Ectodermal cell (in vitro differentiated cells): ENCODE data around the gene CD99L2.

ENCODE experiments used
- H3K27ac ChIP-seq: 2 replicates; pipeline ENCODE4 v1.7.0; 2013; ENCODE audit warnings: mild to moderate bottlenecking, low read depth, low read length; ENCODE audit not compliant: insufficient read depth, poor library complexity, severe bottlenecking
- H3K27me3 ChIP-seq: 2 replicates; pipeline ENCODE4 v1.7.0; 2013; ENCODE audit warnings: mild to moderate bottlenecking, low read length; ENCODE audit not compliant: insufficient read depth, control insufficient read depth, poor library complexity, severe bottlenecking
- H3K36me3 ChIP-seq: one replicate; pipeline ENCODE4 v1.7.0; 2013; ENCODE audit warnings: low read length; ENCODE audit not compliant: control insufficient read depth, insufficient read depth
- H3K4me1 ChIP-seq: one replicate; pipeline ENCODE4 v1.7.0; 2013; ENCODE audit warnings: low read length; ENCODE audit not compliant: control insufficient read depth, insufficient read depth
- H3K4me3 ChIP-seq: 2 replicates; pipeline ENCODE4 v1.7.0; 2013; ENCODE audit warnings: low read depth, low read length, control low read depth; ENCODE audit not compliant: insufficient read depth
- H3K9me3 ChIP-seq: 2 replicates; pipeline ENCODE4 v1.7.0; 2013; ENCODE audit warnings: mild to moderate bottlenecking, low read length, moderate library complexity; ENCODE audit not compliant: control insufficient read depth
- WGBS, 2 experiments: methylation state at CpG; one replicate each; pipeline ENCODE4 v1.1.7; 2013; ENCODE audit warnings: missing lambda C conversion rate in 2 of 2; 5-methylcytosine and 5-hydroxymethylcytosine counted together

CD99L2 gene

DNA sequence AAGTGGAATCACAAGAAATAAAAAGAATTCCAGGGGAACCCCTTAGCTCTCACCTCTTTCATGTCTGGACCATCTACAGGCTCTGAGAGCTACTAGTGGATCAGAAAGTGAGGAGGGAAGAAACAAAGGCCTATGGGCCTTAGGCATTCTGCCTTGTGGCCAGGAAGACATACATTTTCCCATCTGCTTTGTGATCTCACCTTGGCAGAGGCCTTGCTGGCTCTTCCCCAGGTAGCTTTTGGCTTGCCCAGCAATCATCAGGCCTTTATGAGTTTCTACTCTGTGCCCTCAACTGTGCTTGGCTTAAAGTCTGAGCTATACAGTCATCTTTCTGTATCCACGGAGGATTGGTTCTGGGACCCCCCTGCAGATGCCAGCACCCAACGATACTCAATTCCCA, 28.3 kb upstream of the CD99L2 start:
- H3K4me1 ChIP-seq: no peaks in the 10 kb centered on the region
- H3K27me3 ChIP-seq: no peaks in the 10 kb centered on the region
- no peaks in the 10 kb centered on the region for H3K36me3 ChIP-seq
- WGBS, 2 experiments: 86 to 98% methylated on average over 1 to 2 of the region's 2 CpGs
- no peaks in the 10 kb centered on the region for H3K9me3 ChIP-seq
- no peak overlapping the region for H3K27ac ChIP-seq
- no peak overlapping the region for H3K4me3 ChIP-seq

DNA sequence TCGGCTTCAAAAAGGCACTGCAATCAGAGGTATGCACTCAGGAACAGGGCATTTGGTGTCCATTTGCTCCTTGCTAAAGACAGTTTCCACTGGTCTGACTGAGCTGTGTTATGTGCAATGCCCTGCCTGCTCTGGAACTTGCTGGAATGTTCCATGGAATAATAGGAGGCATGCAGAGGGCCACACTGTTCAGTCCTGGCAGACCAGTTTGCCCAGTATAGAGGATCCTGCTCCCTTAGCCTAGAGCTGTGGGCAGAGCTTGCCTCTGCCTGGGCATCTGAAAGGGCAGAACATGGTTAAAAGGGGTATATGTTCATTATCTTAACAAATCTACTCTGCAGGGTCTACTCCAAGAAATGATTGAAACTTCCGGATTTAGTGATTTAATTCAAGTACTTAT, 27.8 kb upstream of the CD99L2 start:
- Histone ChIP-seq H3K9me3 (no peaks in the 10 kb centered on the region), H3K36me3 (no peaks in the 10 kb centered on the region), H3K4me1 (no peaks in the 10 kb centered on the region), H3K27ac (no peak overlapping the region), H3K4me3 (no peak overlapping the region), H3K27me3 (no peaks in the 10 kb centered on the region)
- 91 to 99% methylated on average over 1 to 2 of the region's 2 CpGs for WGBS, 2 experiments

DNA sequence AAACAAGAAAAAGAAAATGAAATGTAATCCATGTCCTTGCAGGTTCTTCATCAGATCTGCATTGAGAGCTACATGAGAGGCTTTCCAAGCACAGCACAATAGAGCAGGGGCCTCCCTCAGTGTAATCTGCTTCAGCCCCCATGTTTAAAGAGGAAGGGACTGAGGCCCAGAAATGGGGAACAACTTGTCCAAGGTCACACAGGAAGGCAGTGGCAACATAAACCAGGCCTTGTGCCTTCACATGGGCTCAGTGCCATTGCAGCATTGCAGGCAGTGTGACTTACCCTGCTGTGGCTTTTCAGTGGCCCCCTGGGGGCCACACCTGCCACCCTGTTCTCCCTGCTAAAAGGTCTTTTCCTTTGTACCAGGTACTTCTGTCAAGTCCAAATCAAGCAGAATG, 20.9 kb upstream of the CD99L2 start:
- H3K4me3 ChIP-seq: no peak overlapping the region
- H3K36me3 ChIP-seq: no peaks in the 10 kb centered on the region
- no peaks in the 10 kb centered on the region for H3K9me3 ChIP-seq
- no peak overlapping the region for H3K27ac ChIP-seq
- no peaks in the 10 kb centered on the region for H3K4me1 ChIP-seq
- H3K27me3 ChIP-seq: no peaks in the 10 kb centered on the region

DNA sequence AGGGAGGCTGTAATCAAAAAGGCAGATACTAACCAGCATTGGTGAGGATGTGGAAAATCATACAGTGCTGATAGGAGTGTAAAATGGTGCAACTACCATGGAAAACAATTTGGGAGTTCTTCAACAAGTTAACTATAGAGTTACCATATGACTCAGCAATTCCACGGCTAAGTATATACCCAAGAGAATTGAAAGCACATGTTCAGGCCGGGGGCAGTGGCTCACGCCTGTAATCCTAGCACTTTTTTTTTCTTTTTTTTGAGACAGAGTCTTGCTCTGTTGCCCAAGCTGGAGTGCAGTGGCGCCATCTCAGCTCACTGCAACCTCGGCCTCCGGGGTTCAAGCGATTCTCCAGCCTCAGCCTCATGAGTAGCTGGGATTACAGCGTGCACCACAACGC, 15.0 kb upstream of the CD99L2 start:
- 95 to 97% methylated on average over 9 of the region's 9 CpGs for WGBS, 2 experiments
- Histone ChIP-seq H3K9me3 (no peaks in the 10 kb centered on the region), H3K4me1 (no peaks in the 10 kb centered on the region), H3K27ac (no peak overlapping the region), H3K27me3 (no peaks in the 10 kb centered on the region), H3K36me3 (no peaks in the 10 kb centered on the region), H3K4me3 (no peak overlapping the region)

DNA sequence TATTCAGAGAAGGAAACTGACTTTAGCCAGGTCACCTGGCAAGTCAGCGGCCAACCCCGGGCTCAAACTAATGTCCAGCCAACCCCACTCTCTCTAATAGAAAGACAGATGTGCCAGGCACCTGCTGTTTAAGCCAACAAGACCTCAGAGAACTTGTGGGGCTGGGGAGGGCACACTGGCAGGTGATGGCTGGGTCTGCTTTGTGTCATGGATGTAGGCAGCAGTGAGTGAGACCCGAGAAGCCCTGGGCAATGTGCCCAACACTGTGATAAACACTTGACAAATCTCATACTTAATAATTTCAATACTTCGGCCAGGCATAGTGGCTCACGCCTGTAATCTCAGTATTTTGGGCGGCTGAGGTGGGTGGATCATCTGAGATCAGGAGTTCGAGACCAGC, 9.0 kb upstream of the CD99L2 start:
- no peaks in the 10 kb centered on the region for H3K27me3 ChIP-seq
- WGBS, 2 experiments: 77 to 79% methylated on average over 7 of the region's 7 CpGs
- no peaks in the 10 kb centered on the region for H3K9me3 ChIP-seq
- H3K4me1 ChIP-seq: peaks cover 5% of the 10 kb centered on the region
- no peaks in the 10 kb centered on the region for H3K36me3 ChIP-seq
- H3K4me3 ChIP-seq: no peak overlapping the region
- no peak overlapping the region for H3K27ac ChIP-seq

DNA sequence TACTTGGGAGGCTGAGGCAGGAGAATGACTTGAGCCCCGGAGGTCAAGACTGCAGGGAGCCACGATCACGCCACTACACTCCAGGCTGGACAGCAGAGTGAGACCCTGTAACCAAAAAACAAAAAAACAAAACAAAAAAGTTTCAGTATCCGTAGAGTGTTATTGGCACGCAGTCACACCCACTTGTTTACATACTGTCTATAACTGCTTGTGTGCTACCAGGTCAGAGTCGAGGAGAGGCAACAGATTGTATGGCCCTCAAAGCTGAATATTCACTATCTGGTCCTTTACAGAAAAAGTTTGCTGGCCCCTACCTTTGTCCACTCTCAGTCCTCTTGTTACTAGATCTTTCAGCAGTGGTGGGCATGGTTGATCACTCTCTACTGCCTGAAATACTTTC, 8.2 kb upstream of the CD99L2 start:
- Histone ChIP-seq H3K4me3 (no peak overlapping the region), H3K27ac (no peak overlapping the region), H3K4me1 (peaks cover 7% of the 10 kb centered on the region), H3K9me3 (no peaks in the 10 kb centered on the region), H3K27me3 (no peaks in the 10 kb centered on the region), H3K36me3 (no peaks in the 10 kb centered on the region)
- WGBS, 2 experiments: 77 to 83% methylated on average over 6 of the region's 6 CpGs

GRCh38 chrX:150905293-150905692, 6.8 kb upstream of the CD99L2 start:
- 90 to 95% methylated on average over 3 of the region's 3 CpGs for WGBS, 2 experiments
- Histone ChIP-seq H3K27me3 (peaks cover under 1% of the 10 kb centered on the region), H3K4me3 (no peak overlapping the region), H3K4me1 (peaks cover 7% of the 10 kb centered on the region), H3K27ac (no peak overlapping the region), H3K36me3 (no peaks in the 10 kb centered on the region), H3K9me3 (no peaks in the 10 kb centered on the region)

GRCh38 chrX:150903110-150903508, 4.6 kb upstream of the CD99L2 start:
- Histone ChIP-seq H3K27ac (no peak overlapping the region), H3K36me3 (no peaks in the 10 kb centered on the region), H3K9me3 (no peaks in the 10 kb centered on the region), H3K27me3 (peaks cover 11% of the 10 kb centered on the region), H3K4me3 (no peak overlapping the region), H3K4me1 (peaks cover 7% of the 10 kb centered on the region)
- 16 to 23% methylated on average over 6 of the region's 6 CpGs for whole genome bisulfite sequencing, 2 experiments

DNA sequence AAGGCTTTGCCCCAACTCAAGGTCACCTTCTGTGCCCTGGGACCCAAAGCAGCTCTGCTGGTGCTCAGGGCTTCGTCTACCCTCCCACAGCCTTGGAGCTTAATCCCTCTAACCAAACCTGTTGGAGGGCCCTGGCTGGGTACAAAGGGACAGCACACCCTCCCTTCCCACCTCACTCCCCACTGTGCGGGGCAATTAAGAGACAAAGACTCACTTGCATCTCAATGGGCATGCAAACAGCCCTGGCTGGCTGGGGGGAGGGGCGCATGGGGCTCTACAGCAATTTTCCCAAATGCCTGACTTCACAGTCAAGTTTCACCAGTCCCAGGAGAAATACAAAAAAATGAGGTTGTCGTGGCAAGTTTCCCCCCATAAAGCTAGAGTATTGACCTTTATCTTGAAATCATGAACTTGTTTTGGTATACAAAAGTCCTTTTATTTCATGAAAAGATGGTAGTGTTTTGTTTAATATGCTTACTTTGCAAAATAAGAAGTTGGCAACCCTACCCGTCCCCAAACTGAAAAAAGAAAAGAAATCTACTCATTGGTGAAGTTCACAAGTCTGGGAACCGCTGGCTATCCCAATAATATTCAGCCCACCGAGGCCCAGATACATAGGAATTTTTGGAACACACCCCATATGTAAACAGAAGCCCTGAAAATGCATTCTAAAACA, 4.1 kb upstream of the CD99L2 start:
- WGBS, 2 experiments: 2 to 6% methylated on average over 3 to 7 of the region's 7 CpGs
- H3K27ac ChIP-seq: no peak overlapping the region

GRCh38 chrX:150899191-150899757, 806 bp upstream of the CD99L2 start:
- H3K9me3 ChIP-seq: no peaks in the 10 kb centered on the region
- peaks cover 7% of the 10 kb centered on the region for H3K4me1 ChIP-seq
- peaks cover 11% of the 10 kb centered on the region for H3K27me3 ChIP-seq
- peak overlapping the region; percentile 65 for H3K4me3 ChIP-seq
- H3K36me3 ChIP-seq: no peaks in the 10 kb centered on the region
- WGBS, 2 experiments: 1 to 2% methylated on average over 42 of the region's 42 CpGs
- H3K27ac ChIP-seq: no peak overlapping the region

More for the DNA sequence above, 4.1 kb upstream of the CD99L2 start:
- Histone ChIP-seq H3K9me3 (no peaks in the 10 kb centered on the region), H3K4me1 (peaks cover 7% of the 10 kb centered on the region), H3K4me3 (no peak overlapping the region), H3K27me3 (peaks cover 11% of the 10 kb centered on the region), H3K36me3 (no peaks in the 10 kb centered on the region)
